HEK293T (cell line): ENCODE results near the gene UMOD.

Source experiments
- ARNT ChIP-seq: fragments of 450-650 bp; IDR thresholded peaks from 2 replicates; pipeline ENCODE4 v1.6.1; 2017; ENCODE audit warnings: mild to moderate bottlenecking
- BHLHE40 ChIP-seq: fragments of 450-650 bp; IDR thresholded peaks from 2 replicates; pipeline ENCODE4 v1.6.1; 2016; ENCODE audit warnings: mild to moderate bottlenecking, moderate library complexity, borderline replicate concordance
- ELF4 ChIP-seq: fragments of 450-650 bp; IDR thresholded peaks from 2 replicates; pipeline ENCODE4 v1.6.1; 2017; ENCODE audit warnings: antibody characterized with exemption
- FOXA1 ChIP-seq: fragments of 450-650 bp; IDR thresholded peaks from 2 replicates; pipeline ENCODE4 v1.6.1; 2016; ENCODE audit warnings: mild to moderate bottlenecking
- FOXK2 ChIP-seq: fragments of 450-650 bp; IDR thresholded peaks from 2 replicates; pipeline ENCODE4 v1.6.1; 2016; ENCODE audit warnings: mild to moderate bottlenecking
- FOXM1 ChIP-seq: fragments of 450-650 bp; IDR thresholded peaks from 2 replicates; pipeline ENCODE4 v1.6.1; 2017; ENCODE audit warnings: mild to moderate bottlenecking, borderline replicate concordance
- SUZ12 ChIP-seq: fragments of 450-650 bp; IDR thresholded peaks from 2 replicates; pipeline ENCODE4 v1.6.1; 2016; ENCODE audit warnings: mild to moderate bottlenecking
- TARDBP ChIP-seq: fragments of 450-650 bp; IDR thresholded peaks from 2 replicates; pipeline ENCODE4 v1.6.1; 2016

GRCh38 chr16:20336955-20337354 is 15.6 kb downstream of the UMOD start:
- no peak for TF ChIP-seq BHLHE40
- no peak for TF ChIP-seq FOXK2
- TF ChIP-seq ARNT = no peak
- no peak for TF ChIP-seq FOXA1
- no peak for TF ChIP-seq TARDBP
- TF ChIP-seq FOXM1 = no peak
- no peak for TF ChIP-seq SUZ12
- TF ChIP-seq ELF4 = no peak
